CD4-positive, alpha-beta T cell treated with Interleukin-15 for 1 hour (primary cell): ENCODE results near the gene OR52E8.

Source experiments
- DNase-seq: peaks from one replicate; pipeline ENCODE4 v3.0.0-alpha.2; 2020

The OR52E8 gene

GRCh38 chr11:5807580-5807979 lies 49.9 kb downstream of the OR52E8 start:
- no peak for DNase-seq
